ENCODE measurements around the gene DOLK.

The DOLK gene

DNA sequence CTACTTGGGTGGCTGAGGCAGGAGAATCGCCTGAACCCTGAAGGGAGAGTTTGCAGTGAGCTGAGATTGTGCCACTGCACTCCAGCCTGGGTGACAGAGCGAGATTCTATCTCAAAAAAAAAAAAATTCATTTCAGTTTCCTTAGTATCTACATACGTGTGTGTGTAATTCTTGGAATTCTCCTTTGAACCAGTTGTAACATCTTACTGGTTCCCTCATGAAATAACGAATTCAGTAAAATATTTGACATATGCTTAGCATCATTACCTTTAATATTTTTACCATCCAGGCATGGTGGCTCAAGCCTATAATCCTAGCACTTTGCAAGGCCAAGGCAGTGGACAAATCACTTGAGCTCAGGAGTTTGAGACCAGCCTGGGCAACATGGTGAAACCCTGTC, 17.8 kb downstream of the DOLK start:
- no peak for DNase-seq

DNA sequence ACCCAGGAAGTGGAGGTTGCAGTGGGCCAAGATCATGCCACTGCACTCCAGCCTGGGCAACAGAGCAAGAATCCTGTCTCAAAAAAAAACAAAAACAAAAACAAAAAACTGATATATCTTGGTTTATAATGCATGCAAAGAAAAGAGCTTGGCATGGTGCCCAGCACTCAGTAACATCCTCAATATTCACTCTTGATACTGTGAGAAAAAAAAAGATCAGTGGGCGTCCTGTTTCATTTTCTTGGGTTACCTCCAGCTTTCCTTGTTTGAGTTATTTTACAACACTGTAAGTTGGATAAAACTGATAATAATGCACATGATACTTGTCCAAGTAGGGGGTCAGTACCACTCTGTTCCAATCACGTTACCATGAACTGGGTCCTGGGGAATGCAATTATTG, 18.8 kb downstream of the DOLK start:
- DNase-seq: no peak

DNA sequence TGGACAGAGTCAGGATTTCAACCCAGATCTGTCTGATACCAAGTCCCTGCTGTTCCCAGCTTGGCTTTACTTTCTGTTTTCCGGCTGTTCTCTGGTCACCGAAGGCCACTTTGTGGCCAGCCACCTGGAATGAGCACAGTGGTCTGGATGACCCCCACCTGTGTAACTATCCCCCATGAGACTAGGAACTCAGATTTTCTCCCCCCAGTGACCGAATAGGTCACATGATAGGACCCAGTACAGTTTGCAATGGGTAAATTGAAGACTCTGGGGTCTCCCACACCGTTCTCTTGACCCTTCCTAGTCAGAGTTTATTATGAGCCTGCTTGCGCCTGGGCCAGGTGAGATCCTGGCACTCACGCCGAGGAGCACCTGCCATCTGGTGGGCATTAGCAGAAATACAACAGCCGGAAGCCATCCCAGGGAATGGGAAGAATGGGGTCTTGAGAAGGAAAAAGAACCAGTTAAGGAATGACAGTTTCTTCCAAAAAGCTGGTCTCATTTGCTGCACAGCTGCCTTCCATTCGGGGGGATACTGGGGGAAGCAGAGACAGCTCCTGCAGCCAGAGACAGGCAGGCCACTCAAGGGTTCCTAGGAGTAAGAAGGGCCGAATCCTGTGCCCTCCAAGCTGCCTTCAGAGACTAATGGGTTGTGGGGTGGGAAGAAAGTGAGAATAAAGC, 19.5 kb downstream of the DOLK start:
- no peak for DNase-seq

DNA sequence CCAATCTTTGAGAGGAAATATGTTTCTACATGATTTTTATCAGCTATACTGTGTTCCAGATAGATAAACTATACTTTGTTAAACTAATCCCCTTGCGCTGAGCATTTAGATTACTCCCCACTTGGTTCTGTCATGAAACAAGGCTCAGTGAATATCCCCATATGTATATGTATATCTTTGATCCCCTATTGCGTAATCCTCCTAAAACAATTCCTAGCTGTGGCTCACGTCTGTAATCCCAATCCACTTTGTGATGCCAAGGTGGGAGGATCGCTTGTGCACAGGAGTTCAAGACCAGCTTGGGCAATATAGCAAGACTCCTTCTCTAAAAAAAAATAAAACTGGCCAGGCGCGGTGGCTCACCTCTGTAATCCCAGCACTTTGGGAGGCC, 23.9 kb downstream of the DOLK start:
- DNase-seq: no peak

DNA sequence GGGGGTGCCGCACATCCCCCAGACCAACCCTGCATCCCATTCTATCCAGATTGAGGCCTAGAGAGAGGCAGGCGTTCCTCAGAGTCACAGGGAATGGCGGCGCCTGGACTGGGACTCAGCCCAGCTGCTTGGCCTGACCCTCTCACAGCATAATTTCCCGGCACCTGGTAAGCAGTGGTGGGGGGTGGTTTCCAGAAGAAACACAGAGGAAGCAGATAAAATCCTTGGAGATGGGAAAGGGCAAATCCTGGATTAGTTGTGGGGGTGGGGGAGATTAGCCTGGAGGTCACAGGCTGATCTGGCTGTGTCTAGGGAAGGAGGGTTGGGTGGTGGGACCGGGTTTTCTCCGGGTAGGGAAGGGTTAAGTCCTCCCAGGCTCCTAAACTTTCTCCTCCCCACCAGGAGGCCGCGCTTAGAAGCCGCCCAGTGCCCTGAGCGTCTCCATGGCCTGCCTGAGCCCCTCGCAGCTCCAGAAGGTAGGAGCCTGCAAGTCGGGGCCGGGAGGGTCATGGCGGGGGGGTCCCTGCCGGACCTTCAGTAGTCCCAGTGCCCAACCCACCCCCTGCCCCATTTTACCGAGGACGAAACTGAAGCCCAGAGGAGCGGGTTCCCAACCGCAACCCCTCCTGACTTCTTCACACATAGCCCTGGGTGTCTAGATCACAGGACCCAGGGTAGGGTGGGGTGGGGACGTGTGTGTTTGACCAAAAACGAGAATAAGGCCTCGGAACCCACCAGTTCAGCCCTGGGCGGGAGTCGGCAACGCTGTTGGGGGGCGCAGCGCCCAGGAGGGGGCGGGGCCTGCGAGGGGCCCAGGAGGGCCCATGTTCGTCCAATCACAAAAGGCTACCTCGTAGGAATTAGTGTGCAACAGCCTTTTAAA, 25.3 kb downstream of the DOLK start:
- DNase-seq: no peak

DNA sequence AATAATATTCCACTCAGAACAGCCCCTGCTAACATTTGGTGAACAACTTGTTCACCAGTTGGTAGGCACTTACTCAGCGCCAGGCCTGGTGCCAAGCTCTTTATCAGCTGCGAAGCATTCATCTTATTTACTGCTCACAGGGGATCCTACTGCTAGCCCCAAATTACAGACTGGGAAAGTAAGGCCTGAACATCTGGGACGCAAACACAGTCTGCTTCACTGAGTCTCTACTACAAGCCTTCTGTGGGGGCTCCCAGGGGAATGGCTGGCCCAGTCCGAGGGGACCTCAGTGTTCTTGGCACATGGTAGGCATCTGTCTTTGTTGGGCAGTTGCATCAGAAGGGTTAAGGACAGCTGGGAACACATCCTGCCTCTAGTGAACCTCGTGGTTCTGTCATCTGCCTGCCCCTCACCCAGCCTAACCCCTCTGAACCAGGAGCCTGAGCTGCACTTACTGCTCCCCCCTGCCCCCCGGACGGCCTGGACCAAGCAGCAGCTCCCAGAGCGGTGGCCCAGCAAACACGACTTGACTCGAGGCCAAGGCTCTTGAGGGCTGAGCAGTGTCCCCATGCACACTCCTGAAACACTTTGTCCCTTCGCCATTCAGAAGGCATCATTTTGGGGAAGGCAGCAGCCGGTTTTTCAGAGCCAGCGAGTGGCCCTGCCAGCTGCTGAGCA, 26.9 kb downstream of the DOLK start, which contains the start of gene PHYHD1:
Gene PHYHD1, plus strand, starts transcription at position 602 of the 678 bp plus-strand sequence. CDS start 1,342 bp downstream, outside the sequence.
- DNase-seq: no peak

DNA sequence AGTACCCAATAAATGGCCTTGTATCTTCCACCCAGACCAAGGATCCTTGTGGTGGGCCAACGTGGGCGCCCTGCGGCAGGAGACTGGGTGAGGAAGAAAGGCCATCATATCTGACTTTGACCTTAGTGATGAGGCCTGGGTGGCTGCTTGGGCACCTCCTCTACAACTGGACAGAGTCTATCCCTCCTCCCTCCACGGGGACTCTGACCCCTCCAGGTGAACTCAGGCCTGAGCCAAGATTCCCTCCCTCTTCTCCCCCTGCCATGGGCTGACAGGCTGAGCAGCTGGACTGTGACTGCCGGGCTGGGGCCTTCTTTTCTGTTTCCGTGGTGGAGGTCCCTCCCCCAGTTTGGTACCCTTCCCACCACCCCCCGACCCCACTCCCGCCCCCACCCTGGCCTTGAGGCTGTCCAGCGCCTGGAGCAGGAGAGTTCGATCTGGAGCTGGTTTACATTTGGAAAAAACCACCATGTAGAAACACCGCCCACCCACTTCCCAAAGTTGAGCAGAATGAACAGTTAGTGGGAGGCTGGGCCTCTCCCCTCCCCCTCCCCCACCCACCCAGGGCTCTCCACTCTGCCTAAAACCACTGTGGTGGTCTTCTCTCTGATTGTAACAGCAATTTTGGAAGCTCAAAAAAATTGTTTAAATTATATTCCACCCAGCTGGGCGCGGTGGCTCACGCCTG, 27.9 kb downstream of the DOLK start:
- DNase-seq: no peak

DNA sequence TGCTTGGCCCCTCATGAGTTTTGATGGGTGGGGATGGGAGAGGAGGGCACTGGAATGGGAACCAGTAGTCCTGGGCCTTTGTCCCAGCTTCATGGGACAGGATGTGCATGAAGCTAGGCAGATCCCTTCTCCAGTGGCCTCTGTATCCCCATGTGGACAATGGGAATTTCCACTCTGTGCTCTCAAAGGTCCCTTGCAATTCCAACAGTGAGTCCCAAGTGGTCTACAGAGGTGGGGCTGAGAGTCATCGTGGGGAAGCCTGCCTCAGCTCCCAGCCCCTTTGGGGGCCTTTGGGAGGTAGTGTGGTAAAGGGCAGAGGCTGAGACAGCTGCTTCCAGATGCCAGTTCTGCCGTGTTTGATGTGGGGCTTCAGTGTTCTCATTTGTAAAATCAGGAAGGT, 28.5 kb downstream of the DOLK start:
- no peak for DNase-seq

DNA sequence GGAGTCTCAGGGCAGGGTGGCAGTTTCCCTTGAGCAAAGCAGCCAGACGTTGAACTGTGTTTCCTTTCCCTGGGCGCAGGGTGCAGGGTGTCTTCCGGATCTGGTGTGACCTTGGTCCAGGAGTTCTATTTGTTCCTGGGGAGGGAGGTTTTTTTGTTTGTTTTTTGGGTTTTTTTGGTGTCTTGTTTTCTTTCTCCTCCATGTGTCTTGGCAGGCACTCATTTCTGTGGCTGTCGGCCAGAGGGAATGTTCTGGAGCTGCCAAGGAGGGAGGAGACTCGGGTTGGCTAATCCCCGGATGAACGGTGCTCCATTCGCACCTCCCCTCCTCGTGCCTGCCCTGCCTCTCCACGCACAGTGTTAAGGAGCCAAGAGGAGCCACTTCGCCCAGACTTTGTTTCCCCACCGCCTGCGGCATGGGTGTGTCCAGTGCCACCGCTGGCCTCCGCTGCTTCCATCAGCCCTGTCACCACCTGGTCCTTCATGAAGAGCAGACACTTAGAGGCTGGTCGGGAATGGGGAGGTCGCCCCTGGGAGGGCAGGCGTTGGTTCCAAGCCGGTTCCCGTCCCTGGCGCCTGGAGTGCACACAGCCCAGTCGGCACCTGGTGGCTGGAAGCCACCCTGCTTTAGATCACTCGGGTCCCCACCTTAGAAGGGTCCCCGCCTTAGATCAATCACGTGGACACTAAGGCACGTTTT, 30.1 kb downstream of the DOLK start:
- no peak for DNase-seq

DNA sequence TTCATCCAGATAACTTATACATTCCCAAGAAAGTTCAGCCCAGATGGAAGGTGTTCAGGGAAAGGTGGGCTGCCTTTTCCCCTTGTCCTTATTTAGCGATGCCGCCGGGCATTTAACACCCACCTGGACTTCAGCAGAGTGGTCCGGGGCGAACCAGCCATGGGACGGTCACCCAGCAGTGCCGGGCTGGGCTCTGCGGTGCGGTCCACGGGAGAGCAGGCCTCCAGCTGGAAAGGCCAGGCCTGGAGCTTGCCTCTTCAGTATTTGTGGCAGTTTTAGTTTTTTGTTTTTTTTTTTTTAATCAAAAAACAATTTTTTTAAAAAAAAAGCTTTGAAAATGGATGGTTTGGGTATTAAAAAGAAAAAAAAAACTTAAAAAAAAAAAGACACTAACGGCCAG, 30.7 kb downstream of the DOLK start:
- no peak for DNase-seq

DNA sequence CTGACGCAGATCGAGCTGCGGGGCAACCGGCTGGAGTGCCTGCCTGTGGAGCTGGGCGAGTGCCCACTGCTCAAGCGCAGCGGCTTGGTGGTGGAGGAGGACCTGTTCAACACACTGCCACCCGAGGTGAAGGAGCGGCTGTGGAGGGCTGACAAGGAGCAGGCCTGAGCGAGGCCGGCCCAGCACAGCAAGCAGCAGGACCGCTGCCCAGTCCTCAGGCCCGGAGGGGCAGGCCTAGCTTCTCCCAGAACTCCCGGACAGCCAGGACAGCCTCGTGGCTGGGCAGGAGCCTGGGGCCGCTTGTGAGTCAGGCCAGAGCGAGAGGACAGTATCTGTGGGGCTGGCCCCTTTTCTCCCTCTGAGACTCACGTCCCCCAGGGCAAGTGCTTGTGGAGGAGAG, 31.2 kb downstream of the DOLK start:
- no peak for DNase-seq

DNA sequence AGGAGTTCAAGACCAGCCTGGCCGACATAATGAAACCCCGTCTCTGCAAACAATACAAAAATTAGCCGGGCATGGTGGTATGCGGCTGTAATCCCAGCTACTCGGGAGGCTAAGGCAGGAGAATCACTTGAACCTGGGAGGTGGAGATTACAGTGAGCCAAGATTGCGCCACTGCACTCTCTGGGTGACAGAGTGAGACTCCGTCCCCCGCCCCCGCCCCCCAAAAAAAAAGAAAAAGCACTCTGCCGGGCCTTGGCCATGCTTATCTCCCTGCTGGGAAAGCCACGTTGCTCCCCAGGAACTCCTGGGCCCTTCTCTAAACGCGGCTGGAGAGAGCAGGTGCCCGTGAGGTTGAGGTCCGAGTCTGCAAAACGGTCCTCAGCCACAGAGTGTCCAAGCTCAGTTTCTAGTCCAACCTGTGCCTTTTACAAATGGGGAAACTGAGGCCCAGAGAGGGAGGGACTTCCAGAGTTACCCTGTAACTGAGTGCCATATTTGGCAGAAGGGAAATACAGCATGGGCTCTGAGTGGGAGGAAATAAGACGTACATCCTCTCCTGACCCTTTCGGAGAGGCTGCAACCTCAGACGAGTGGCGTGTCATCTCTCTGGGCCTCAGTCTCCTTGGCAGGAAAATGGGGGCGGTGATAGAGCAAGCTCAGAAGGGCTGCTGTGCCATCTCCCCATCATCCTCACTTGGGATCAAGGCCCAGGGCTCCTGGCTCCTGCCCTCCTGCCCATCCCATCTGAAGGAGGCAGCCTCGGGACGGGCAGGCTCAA, 33.2 kb downstream of the DOLK start:
- DNase-seq: no peak

DNA sequence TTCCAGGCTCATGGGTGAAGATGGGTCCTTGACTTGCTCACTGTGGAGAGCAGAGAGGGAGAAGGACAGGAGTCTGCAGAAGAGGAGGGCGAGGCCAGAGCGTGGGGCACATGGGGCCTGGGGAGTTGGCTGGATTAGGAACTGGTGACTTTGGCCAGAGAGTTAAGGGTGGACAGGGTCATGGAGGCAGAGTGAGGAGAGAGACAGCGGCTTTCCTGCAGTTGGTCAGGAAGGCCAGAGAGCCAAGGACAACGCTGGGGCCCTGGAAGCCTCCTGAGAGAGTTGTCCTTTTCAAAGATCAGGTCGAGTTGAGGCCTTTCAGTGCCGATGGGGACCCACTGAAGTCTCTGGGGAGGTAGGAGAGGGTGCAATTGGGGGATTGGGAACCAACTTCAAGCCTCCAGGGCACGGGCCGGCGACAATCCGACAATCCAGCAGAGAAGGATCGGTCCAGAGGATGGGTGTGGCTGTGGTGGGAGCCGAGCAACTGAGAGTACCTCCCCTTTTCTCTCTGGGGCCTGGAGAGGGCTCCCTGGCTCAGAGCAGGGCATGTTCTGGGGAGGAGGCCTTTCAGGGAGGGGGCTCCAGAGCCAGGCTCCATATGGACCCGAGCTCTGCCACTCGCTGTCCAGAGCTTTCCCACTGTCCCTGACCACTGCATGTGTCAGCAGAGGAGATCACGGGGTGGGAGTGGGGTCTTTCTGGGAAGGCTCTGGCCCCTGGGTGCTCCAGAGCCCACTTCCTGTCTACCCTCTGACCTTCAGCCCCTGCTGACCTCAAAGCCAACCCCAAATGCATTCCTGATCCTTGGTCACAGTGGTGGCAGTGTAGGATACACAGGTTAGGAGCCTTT, 34.1 kb downstream of the DOLK start:
- DNase-seq: no peak

DNA sequence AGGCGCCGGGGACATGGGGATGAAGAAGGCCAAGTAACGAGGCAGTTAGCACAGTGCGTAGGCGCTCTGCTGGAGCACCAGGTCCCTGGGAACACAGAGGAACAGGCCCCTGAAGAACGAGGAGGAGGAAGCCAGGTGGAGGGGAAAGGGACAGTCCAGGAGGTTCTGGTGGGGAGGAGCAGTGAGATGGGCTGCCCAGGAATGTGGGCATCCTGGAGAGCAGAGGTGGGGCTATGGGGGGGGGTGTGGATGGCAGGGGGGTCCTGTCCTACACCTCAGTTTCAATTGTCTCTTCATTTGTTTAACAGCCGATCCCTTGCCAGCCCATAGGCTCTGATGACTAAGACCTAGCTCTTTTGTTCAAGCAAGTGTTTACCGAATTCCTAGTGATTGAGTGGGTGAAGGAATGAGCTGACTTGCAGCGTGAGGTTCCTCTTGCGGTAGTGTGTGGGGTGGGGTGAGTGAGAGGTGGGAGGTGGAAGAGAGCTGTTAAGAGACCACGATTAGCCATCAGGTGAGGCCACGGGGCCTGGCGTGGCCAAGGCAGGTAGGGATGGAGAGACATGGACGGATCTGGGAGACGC, 35.0 kb downstream of the DOLK start:
- no peak for DNase-seq

DNA sequence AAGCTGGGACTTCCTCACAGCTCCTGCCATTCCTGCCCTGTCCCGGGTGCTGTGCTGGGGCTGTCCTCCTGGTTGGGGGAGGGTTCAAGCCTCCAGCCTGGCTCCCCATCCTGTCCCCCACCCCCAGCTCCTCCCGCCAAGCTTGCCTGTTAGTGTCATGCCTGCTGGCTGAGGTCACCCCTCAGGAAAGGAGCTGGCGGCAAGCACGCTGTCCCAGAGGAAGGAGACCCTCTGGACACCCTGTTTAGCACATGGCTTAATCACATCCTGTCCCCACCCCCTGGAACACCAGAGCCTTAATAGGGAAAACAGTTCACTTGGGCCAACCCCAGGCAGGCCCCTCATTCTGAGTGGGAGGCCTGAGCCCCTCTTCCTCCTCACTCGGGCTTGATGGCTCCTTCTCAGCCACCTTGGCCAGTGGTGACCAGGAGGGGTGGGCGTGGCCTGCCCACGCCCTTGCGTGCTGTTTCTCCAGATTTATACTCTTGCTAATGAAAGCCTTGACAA, 35.8 kb downstream of the DOLK start:
- no peak for DNase-seq

DNA sequence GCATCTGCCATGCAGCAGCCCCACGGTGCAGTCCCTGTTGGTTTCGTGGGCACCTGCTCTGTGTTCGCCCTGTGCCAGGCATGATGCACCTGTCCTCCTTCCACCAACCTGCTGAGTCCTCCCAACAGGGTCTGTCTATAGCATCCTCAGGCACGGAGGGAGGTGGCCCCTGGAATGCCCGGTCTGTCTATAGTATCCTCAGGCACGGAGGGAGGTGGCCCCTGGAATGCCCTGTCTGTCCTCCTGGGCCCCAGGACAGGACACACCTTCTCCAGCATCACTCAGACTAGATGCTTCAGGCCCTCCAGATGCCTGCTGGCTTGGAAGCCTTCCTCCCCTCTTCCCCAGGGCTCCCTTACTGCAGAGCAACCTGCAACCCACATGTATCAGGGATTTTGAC, 36.5 kb downstream of the DOLK start:
- no peak for DNase-seq

DNA sequence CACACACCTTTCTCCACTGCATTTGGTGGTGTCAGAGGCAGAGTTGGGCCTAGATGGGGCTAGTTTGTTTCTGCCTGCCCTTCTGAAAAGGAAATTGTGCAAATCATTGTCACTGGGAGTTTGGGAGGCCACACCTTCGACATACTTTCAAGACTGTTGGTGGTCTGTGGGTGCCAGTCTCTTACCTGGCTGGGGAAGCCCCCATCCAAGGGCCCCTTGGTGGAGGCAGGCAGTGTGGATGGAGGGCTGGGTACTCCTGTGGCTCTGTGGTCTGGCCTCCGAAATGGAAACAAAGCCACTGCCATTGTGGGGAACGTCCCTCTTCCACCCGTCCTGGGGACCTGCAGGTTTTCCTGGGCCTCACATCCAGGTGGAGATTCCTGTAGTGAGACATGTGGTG, 37.5 kb downstream of the DOLK start:
- no peak for DNase-seq

DNA sequence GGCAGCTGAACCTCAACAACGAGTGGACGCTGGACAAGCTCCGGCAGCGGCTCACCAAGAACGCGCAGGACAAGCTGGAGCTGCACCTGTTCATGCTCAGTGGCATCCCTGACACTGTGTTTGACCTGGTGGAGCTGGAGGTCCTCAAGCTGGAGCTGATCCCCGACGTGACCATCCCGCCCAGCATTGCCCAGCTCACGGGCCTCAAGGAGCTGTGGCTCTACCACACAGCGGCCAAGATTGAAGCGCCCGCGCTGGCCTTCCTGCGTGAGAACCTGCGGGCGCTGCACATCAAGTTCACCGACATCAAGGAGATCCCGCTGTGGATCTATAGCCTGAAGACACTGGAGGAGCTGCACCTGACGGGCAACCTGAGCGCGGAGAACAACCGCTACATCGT, 39.0 kb downstream of the DOLK start:
- DNase-seq: no peak

DNA sequence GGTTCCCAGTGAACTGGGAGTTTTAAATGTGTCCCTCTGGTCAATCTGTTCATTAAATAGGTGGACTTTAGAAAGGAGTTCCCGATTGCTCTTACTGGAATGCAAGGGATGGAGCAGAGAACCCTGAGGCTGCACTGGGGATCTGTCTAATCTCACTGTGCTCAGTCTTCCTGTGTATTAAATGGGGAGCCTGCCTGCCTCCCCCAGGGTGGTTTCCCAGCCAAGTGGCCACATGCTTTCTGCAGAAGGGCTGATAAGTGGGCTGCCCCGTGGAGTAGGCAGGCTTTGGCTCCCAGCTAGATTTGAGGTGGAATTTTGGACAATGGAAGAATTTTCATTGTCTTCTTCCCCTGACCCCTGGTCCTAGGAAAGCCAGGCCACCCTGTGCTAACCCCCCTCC, 40.7 kb downstream of the DOLK start:
- DNase-seq: no peak

DNA sequence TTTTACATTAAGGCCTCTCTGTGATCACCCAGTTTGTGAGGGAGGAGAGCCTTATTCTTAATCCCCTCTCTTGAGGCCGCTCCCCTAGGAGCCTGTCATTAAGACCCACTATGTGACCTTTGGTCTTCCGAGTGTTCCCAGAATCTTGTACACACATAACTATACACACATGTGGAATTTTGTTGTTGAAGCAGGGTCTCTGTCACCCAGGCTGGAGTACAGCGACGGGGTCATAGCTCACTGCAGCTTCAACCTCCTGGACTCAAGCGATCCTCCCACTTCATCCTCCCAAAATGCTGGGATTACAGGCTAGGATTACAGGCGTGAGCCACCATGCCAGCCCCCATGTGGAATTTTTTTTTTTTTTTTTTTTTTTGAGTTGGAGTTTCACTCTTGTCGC, 41.4 kb downstream of the DOLK start:
- DNase-seq: no peak

Data from NCI-H1436 treated with DMSO at 0.1 percent for 48 hours (cell line).